GM19043 (cell line): ENCODE results near the gene MTCP1.

Experiments used
- ATAC-seq: cut with Tn5 transposase; IDR thresholded peaks from one replicate; pipeline ENCODE4 v1.9.1; 2021; ENCODE audit warnings: low read depth; ENCODE audit not compliant: unreplicated experiment

Gene MTCP1

GRCh38 chrX:155070975-155071693 is at the start of gene MTCP1, which contains the start of the genes BRCC3 and CMC4:
Gene MTCP1, minus strand, starts transcription at chrX:155071136. Its CDS starts 5,126 bp downstream, at chrX:155066010.
Gene BRCC3, plus strand, starts transcription at chrX:155071508. Its CDS starts 20 bp downstream, at chrX:155071528.
Gene CMC4, minus strand, starts transcription at chrX:155071136. Its CDS starts 7,113 bp downstream, at chrX:155064023.
- ATAC-seq, result peak; percentile 80

- ATAC-seq, result no peak
Observed at GRCh38 chrX:155115174-155115819, 44.4 kb upstream of the MTCP1 start.

GRCh38 chrX:155113097-155113496 is 42.2 kb upstream of the MTCP1 start:
- ATAC-seq, result no peak

GRCh38 chrX:155112171-155112570 is 41.2 kb upstream of the MTCP1 start:
- no peak for ATAC-seq

GRCh38 chrX:155108427-155108826 is 37.5 kb upstream of the MTCP1 start:
- no peak for ATAC-seq

GRCh38 chrX:155105919-155106318 is 35.0 kb upstream of the MTCP1 start:
- ATAC-seq, result no peak

- no peak for ATAC-seq
Observed at GRCh38 chrX:155094468-155095061, 23.6 kb upstream of the MTCP1 start.

GRCh38 chrX:155086961-155087735 is 16.2 kb upstream of the MTCP1 start:
- ATAC-seq, result no peak

- no peak for ATAC-seq
Observed at GRCh38 chrX:155086202-155086840, 15.4 kb upstream of the MTCP1 start.

GRCh38 chrX:155071694-155072280 is 851 bp upstream of the MTCP1 start:
- ATAC-seq, result peak; percentile 1

GRCh38 chrX:155070663-155070974 is 317 bp downstream of the MTCP1 start:
- ATAC-seq, result peak; percentile 6

- ATAC-seq, result no peak
Observed at GRCh38 chrX:155070038-155070437, 898 bp downstream of the MTCP1 start.

- no peak for ATAC-seq
Observed at GRCh38 chrX:155069414-155069813, 1.5 kb downstream of the MTCP1 start.

- ATAC-seq, result no peak
Observed at GRCh38 chrX:155068165-155068564, 2.8 kb downstream of the MTCP1 start.

GRCh38 chrX:155065035-155065734 is 5.8 kb downstream of the MTCP1 start:
- no peak for ATAC-seq

GRCh38 chrX:155061760-155062159 is 9.2 kb downstream of the MTCP1 start:
- ATAC-seq, result no peak

GRCh38 chrX:155056877-155057792 is 13.8 kb downstream of the MTCP1 start:
- ATAC-seq, result peak; percentile 55

- ATAC-seq, result no peak
Observed at GRCh38 chrX:155056471-155056870, 14.5 kb downstream of the MTCP1 start.
